ENCODE measurements around the gene EME1.
"Not testable (repeated sequence)": the region's sequence is repeated elsewhere in the genome, so short reads cannot be mapped to it uniquely, and the experiment has no call there.

The EME1 gene

GRCh38 chr17:50394711-50395110, 21.7 kb downstream of the EME1 start:
- no peak for DNase-seq (ENCODE audit: low spot score)

GRCh38 chr17:50396261-50397110, 23.5 kb downstream of the EME1 start:
- DNase-seq (ENCODE audit: low spot score), result peak; percentile 73

- peak; percentile 93 for DNase-seq (ENCODE audit: low spot score)
Measured at GRCh38 chr17:50397111-50397918, 24.3 kb downstream of the EME1 start, which contains the start of gene LRRC59. TSS of gene LRRC59 (minus strand) at chr17:50397523. CDS start at chr17:50397317, 206 bp downstream.

GRCh38 chr17:50397919-50398285, 24.9 kb downstream of the EME1 start:
- DNase-seq (ENCODE audit: low spot score), result no peak

GRCh38 chr17:50398672-50399071, 25.6 kb downstream of the EME1 start:
- not testable (repeated sequence) for DNase-seq (ENCODE audit: low spot score)

- not testable (repeated sequence) for DNase-seq (ENCODE audit: low spot score)
Measured at GRCh38 chr17:50399591-50399990, 26.6 kb downstream of the EME1 start.

GRCh38 chr17:50405351-50405750, 32.3 kb downstream of the EME1 start:
- not testable (repeated sequence) for DNase-seq (ENCODE audit: low spot score)

- no peak for DNase-seq (ENCODE audit: low spot score)
Measured at GRCh38 chr17:50406578-50406977, 33.5 kb downstream of the EME1 start.

- DNase-seq (ENCODE audit: low spot score), result no peak
Measured at GRCh38 chr17:50407921-50408320, 34.9 kb downstream of the EME1 start.

GRCh38 chr17:50412188-50412732, 39.2 kb downstream of the EME1 start:
- no peak for DNase-seq (ENCODE audit: low spot score)

- no peak for DNase-seq (ENCODE audit: low spot score)
Measured at GRCh38 chr17:50414808-50415207, 41.8 kb downstream of the EME1 start.

- DNase-seq (ENCODE audit: low spot score), result not testable (repeated sequence)
Measured at GRCh38 chr17:50419577-50419976, 46.5 kb downstream of the EME1 start.

GRCh38 chr17:50420419-50421112, 47.5 kb downstream of the EME1 start:
- no peak for DNase-seq (ENCODE audit: low spot score)

GRCh38 chr17:50421308-50422051, 48.5 kb downstream of the EME1 start:
- DNase-seq (ENCODE audit: low spot score), result no peak

GRCh38 chr17:50422738-50423137, 49.7 kb downstream of the EME1 start:
- no peak for DNase-seq (ENCODE audit: low spot score)

GRCh38 chr17:50423553-50424159, 50.6 kb downstream of the EME1 start:
- DNase-seq (ENCODE audit: low spot score), result peak; percentile 73

- no peak for DNase-seq (ENCODE audit: low spot score)
Measured at GRCh38 chr17:50424246-50424995, 51.4 kb downstream of the EME1 start.

- DNase-seq (ENCODE audit: low spot score), result no peak
Measured at GRCh38 chr17:50424996-50425681, 52.1 kb downstream of the EME1 start.

GRCh38 chr17:50425682-50426471, 52.8 kb downstream of the EME1 start, which contains the start of gene ACSF2:
TSS of gene ACSF2 (plus strand) at chr17:50426218. CDS start at chr17:50426262, 44 bp downstream.
- peak; percentile 91 for DNase-seq (ENCODE audit: low spot score)
